Measurements from ENCODE around the gene P4HA1.
"Not testable (repeated sequence)": the region's sequence is repeated elsewhere in the genome, so short reads cannot be mapped to it uniquely, and the experiment has no call there.

The P4HA1 gene

GRCh38 chr10:73042130-73042529, 54.5 kb downstream of the P4HA1 start:
- DNase-seq, result no peak

GRCh38 chr10:73039635-73040034, 57.0 kb downstream of the P4HA1 start:
- no peak for DNase-seq

- not testable (repeated sequence) for DNase-seq
These were observed 60.4 kb downstream of the P4HA1 start for GRCh38 chr10:73036285-73036684.

GRCh38 chr10:73032536-73032935, 64.1 kb downstream of the P4HA1 start:
- DNase-seq, result no peak

- not testable (repeated sequence) for DNase-seq
These were observed 70.0 kb downstream of the P4HA1 start for GRCh38 chr10:73026623-73027022.

- not testable (repeated sequence) for DNase-seq
These were observed 73.1 kb downstream of the P4HA1 start for GRCh38 chr10:73023455-73024070.

- DNase-seq, result not testable (repeated sequence)
These were observed 73.7 kb downstream of the P4HA1 start for GRCh38 chr10:73022961-73023360.

GRCh38 chr10:73021538-73022164, 75.0 kb downstream of the P4HA1 start:
- DNase-seq, result not testable (repeated sequence)

GRCh38 chr10:73021050-73021449, 75.6 kb downstream of the P4HA1 start:
- DNase-seq, result no peak

- DNase-seq, result no peak
These were observed 77.6 kb downstream of the P4HA1 start for GRCh38 chr10:73019100-73019499.

GRCh38 chr10:73018632-73019031, 78.0 kb downstream of the P4HA1 start:
- DNase-seq, result no peak

- no peak for DNase-seq
These were observed 78.6 kb downstream of the P4HA1 start for GRCh38 chr10:73017955-73018480.

GRCh38 chr10:73015779-73016178, 80.9 kb downstream of the P4HA1 start:
- no peak for DNase-seq

- no peak for DNase-seq
These were observed 92.8 kb downstream of the P4HA1 start for GRCh38 chr10:73003822-73004221.

- no peak for DNase-seq
These were observed 95.7 kb downstream of the P4HA1 start for GRCh38 chr10:73000973-73001372.

GRCh38 chr10:72997099-72997498, 99.6 kb downstream of the P4HA1 start:
- DNase-seq, result no peak

GRCh38 chr10:72995459-72995858, 101.2 kb downstream of the P4HA1 start:
- not testable (repeated sequence) for DNase-seq

GRCh38 chr10:72989771-72990170, 106.9 kb downstream of the P4HA1 start:
- DNase-seq, result not testable (repeated sequence)

GRCh38 chr10:72984618-72985017, 112.0 kb downstream of the P4HA1 start:
- DNase-seq, result not testable (repeated sequence)

- no peak for DNase-seq
These were observed 114.7 kb downstream of the P4HA1 start for GRCh38 chr10:72981882-72982529.

- no peak for DNase-seq
These were observed 115.4 kb downstream of the P4HA1 start for GRCh38 chr10:72981028-72981881.

- DNase-seq, result no peak
These were observed 116.3 kb downstream of the P4HA1 start for GRCh38 chr10:72980348-72980747.

GRCh38 chr10:72979709-72980108, 117.0 kb downstream of the P4HA1 start:
- no peak for DNase-seq

All from activated gamma-delta T cell (primary cell).